HepG2 (cell line): Measurements from ENCODE around the gene PAXIP1. TPM values are rescaled to one million over a fixed set of nuclear protein-coding genes. Genes with fewer than 3 reads are reported as not detected.
A peak's percentile ranks its signal among the peaks of the same experiment; 100 is the strongest.

Source experiments
- ATAC-seq: fragments of 200-7000 bp; cut with Tn5 transposase; 3 replicates; pipeline ENCODE4 v1.9.1; 2020; ENCODE audit warnings: mild to moderate bottlenecking, moderate library complexity
- BruUV-seq: library from RNA; stranded (reverse); fragments of 400-500 nt; replicated peaks from 2 replicates; lab custom pipeline; 2021; lab: Mats Ljungman, UMichigan
- CTCF ChIA-PET: fragments of 300-600 bp; formaldehyde crosslinking; extraction: SDS; loops from one replicate; lab custom pipeline; 2021; ENCODE audit warnings: low total read pairs, inconsistent platforms, low intra/inter-chr PET ratio; lab: Yijun Ruan, JAX
- POLR2A ChIA-PET: fragments of 350-600 bp; sonication (Branson Sonifier 250); formaldehyde crosslinking; loops from one replicate; lab custom pipeline; 2020; ENCODE audit warnings: antibody characterized with exemption, inconsistent platforms; lab: Yijun Ruan, JAX
- DNase-seq: peaks from one replicate; pipeline ENCODE4 v3.0.0-alpha.2; 2015; ENCODE audit warnings: low spot score
- FAIRE-seq: peaks from 3 replicates; lab custom pipeline; 2011; peaks lifted over from hg19 to GRCh38; lab: Jason Lieb, UNC
- H2AFZ ChIP-seq: one replicate; pipeline ENCODE4 v1.6.1; 2011; ENCODE audit warnings: low read length, inconsistent platforms
- H3K27ac ChIP-seq: fragments of 300-600 bp; 3 replicates; pipeline ENCODE4 v1.8.0; 2011; ENCODE audit warnings: mixed run types, mild to moderate bottlenecking, mixed read lengths, low read length, inconsistent platforms; ENCODE audit not compliant: insufficient read depth; ENCODE audit errors: extremely low read length
- H3K27me3 ChIP-seq, 2 experiments: fragments of 200-600 bp in 1 of 2; 2 replicates in 1 of 2; 3 replicates in 1 of 2; pipeline versions ENCODE4 v1.6.0 to v1.8.0; 2011; ENCODE audit warnings: low read length in 2 of 2, mild to moderate bottlenecking in 2 of 2, moderate library complexity in 2 of 2, inconsistent platforms in 1 of 2; ENCODE audit not compliant: insufficient read depth in 2 of 2, control insufficient read depth in 1 of 2
- H3K36me3 ChIP-seq, 2 experiments: fragments of 200-600 bp in 1 of 2; replicated peaks in 1 of 2; 2 replicates in 1 of 2; 3 replicates in 1 of 2; pipeline versions ENCODE4 v1.5.1 to v1.8.0; 2011; ENCODE audit warnings: low read length in 2 of 2, inconsistent platforms in 1 of 2; ENCODE audit not compliant: insufficient read depth in 2 of 2, control insufficient read depth in 1 of 2
- H3K4me1 ChIP-seq: 2 replicates; pipeline ENCODE4 v1.5.1; 2012; ENCODE audit warnings: low read length, inconsistent platforms; ENCODE audit not compliant: insufficient read depth
- H3K4me2 ChIP-seq: 2 replicates; pipeline ENCODE4 v1.6.0; 2011; ENCODE audit warnings: low read depth, low read length, inconsistent platforms
- H3K4me3 ChIP-seq, 3 experiments: fragments of 200-600 bp in 1 of 3; sonication (generic), shearing (Covaris generic) in 1 of 3; replicated peaks in 1 of 3; 2 replicates each; pipeline ENCODE4 v1.5.1; 2011 to 2016; ENCODE audit warnings: low read length in 3 of 3, inconsistent platforms in 2 of 3, low read depth in 2 of 3, mild to moderate bottlenecking in 2 of 3, control low read depth in 1 of 3, mixed read lengths in 1 of 3; ENCODE audit not compliant: insufficient read depth in 1 of 3
- H3K79me2 ChIP-seq: one replicate; pipeline ENCODE4 v1.6.1; 2011; ENCODE audit warnings: low read length, inconsistent platforms; ENCODE audit not compliant: insufficient read depth
- H3K9ac ChIP-seq: 2 replicates; pipeline ENCODE4 v1.6.0; 2011; ENCODE audit warnings: mild to moderate bottlenecking, low read depth, low read length, inconsistent platforms; ENCODE audit not compliant: insufficient read depth
- H3K9me3 ChIP-seq: 2 replicates; pipeline ENCODE4 v1.5.1; 2012; ENCODE audit warnings: mild to moderate bottlenecking, low read length
- H4K20me1 ChIP-seq: 2 replicates; pipeline ENCODE4 v1.6.0; 2011; ENCODE audit warnings: inconsistent platforms, mild to moderate bottlenecking, low read length, moderate library complexity; ENCODE audit not compliant: insufficient read depth
- ATF1 ChIP-seq: IDR thresholded peaks from 2 replicates; pipeline ENCODE4 v1.6.1; 2016; ENCODE audit warnings: mild to moderate bottlenecking, control low read depth
- BCLAF1 ChIP-seq: fragments of 450-650 bp; IDR thresholded peaks from 2 replicates; pipeline ENCODE4 v1.6.1; 2017; ENCODE audit warnings: mild to moderate bottlenecking
- CBX5 ChIP-seq: sonication (generic); formaldehyde crosslinking; IDR thresholded peaks from 2 replicates; pipeline ENCODE4 v1.4.0; 2020; ENCODE audit warnings: missing genetic modification reagents, borderline replicate concordance
- HNF4A ChIP-seq: sonication (generic); formaldehyde crosslinking; IDR thresholded peaks from 2 replicates; pipeline ENCODE4 v1.4.0; 2020; ENCODE audit warnings: missing genetic modification reagents
- HNF4G ChIP-seq, 2 experiments: sonication (generic) in 1 of 2; formaldehyde crosslinking in 1 of 2; IDR thresholded peaks; 2 replicates each; pipeline versions ENCODE4 v1.4.0 to v1.6.1; 2011 to 2020; ENCODE audit warnings: borderline replicate concordance in 2 of 2, low read depth in 2 of 2, mild to moderate bottlenecking in 2 of 2, low read length in 1 of 2, missing genetic modification reagents in 1 of 2, moderate library complexity in 1 of 2
- KAT7 ChIP-seq: IDR thresholded peaks from 2 replicates; pipeline ENCODE4 v1.6.1; 2018; ENCODE audit warnings: borderline replicate concordance, missing compliant biosample characterization
- KDM5A ChIP-seq: fragments of 200-600 bp; sonication (generic); IDR thresholded peaks from 2 replicates; pipeline ENCODE4 v1.7.0; 2018; ENCODE audit warnings: antibody characterized with exemption, mild to moderate bottlenecking, low read length, borderline replicate concordance
- KMT2B ChIP-seq: IDR thresholded peaks from 2 replicates; pipeline ENCODE4 v1.6.1; 2016; ENCODE audit warnings: missing genetic modification reagents, missing compliant biosample characterization
- NCOR1 ChIP-seq: fragments of 200-600 bp; sonication (generic); IDR thresholded peaks from 2 replicates; pipeline ENCODE4 v1.7.0; 2017; ENCODE audit warnings: antibody characterized with exemption, low read length, borderline replicate concordance
- PRMT3 ChIP-seq: sonication (generic); formaldehyde crosslinking; IDR thresholded peaks from 2 replicates; pipeline ENCODE4 v1.8.1; 2022; ENCODE audit warnings: low read depth, mild to moderate bottlenecking, moderate library complexity, missing genetic modification reagents, borderline replicate concordance
- RARA ChIP-seq: IDR thresholded peaks from 2 replicates; pipeline ENCODE4 v1.6.1; 2016; ENCODE audit warnings: missing genetic modification reagents, missing compliant biosample characterization
- REXO4 ChIP-seq: sonication (generic); formaldehyde crosslinking; IDR thresholded peaks from 2 replicates; pipeline ENCODE4 v1.8.0; 2022; ENCODE audit warnings: missing genetic modification reagents, mild to moderate bottlenecking, borderline replicate concordance
- SKI ChIP-seq: fragments of 450-650 bp; IDR thresholded peaks from one replicate; pipeline ENCODE4 v1.6.1; 2018; ENCODE audit warnings: mild to moderate bottlenecking; ENCODE audit not compliant: partially characterized antibody
- ZBTB43 ChIP-seq: sonication (generic); formaldehyde crosslinking; conservative IDR thresholded peaks from 2 replicates; pipeline ENCODE4 v1.4.0; 2020; ENCODE audit warnings: missing genetic modification reagents
- ZNF138 ChIP-seq: sonication (generic); formaldehyde crosslinking; IDR thresholded peaks from 2 replicates; pipeline ENCODE4 v1.5.0; 2020; ENCODE audit warnings: mild to moderate bottlenecking, low read depth, missing genetic modification reagents
- ZNF317 ChIP-seq: sonication (generic); formaldehyde crosslinking; IDR thresholded peaks from 2 replicates; pipeline ENCODE4 v1.5.0; 2020; ENCODE audit warnings: mild to moderate bottlenecking, missing genetic modification reagents
- ZNF441 ChIP-seq: sonication (generic); formaldehyde crosslinking; IDR thresholded peaks from 2 replicates; pipeline ENCODE4 v1.7.0; 2021; ENCODE audit warnings: missing genetic modification reagents, borderline replicate concordance
- ZNF546 ChIP-seq: sonication (generic); formaldehyde crosslinking; conservative IDR thresholded peaks from 2 replicates; pipeline ENCODE4 v1.8.1; 2023; ENCODE audit warnings: mild to moderate bottlenecking, missing genetic modification reagents
- ZNF605 ChIP-seq: sonication (generic); formaldehyde crosslinking; IDR thresholded peaks from 2 replicates; pipeline ENCODE4 v1.8.0; 2022; ENCODE audit warnings: mild to moderate bottlenecking, missing genetic modification reagents
- WGBS: methylation state at CpG from one replicate; pipeline ENCODE4 v1.1.6; 2017; ENCODE audit warnings: low lambda C conversion rate; 5-methylcytosine and 5-hydroxymethylcytosine counted together
- in situ Hi-C: cut with HindIII; loops from 2 replicates; pipeline ENCODE4 v1.10.0; 2017; ENCODE audit warnings: low pct_unique_long_range_greater_than_20kb; ENCODE audit not compliant: extremely low pct_ligation_motif_present
- intact Hi-C: fragments of 100-400 bp; cut with micrococcal nuclease; formaldehyde crosslinking; loops from one replicate; pipeline ENCODE4 v1.10.0; 2022; ENCODE audit not compliant: unreplicated experiment
- polyA plus RNA-seq, 8 experiments: library from polyadenylated mRNA; depleted of rRNA in 3 of 8; stranded (reverse) in 7 of 8; unstranded in 1 of 8; fragments of >200 nt; fragmentation: Illumina TruSeq in 4 of 8; extraction: Trizol in 4 of 8; gene quantifications; 2 replicates each; pipeline versions ENCODE4 v1.2.1 to v1.2.3, GENCODE V29; 2011 to 2016; ENCODE audit warnings: low read depth in 4 of 8, missing spikeins in 1 of 8, mixed read lengths in 1 of 8; ENCODE audit not compliant: insufficient read depth in 1 of 8
- total RNA-seq, 5 experiments: library from RNA; depleted of rRNA; stranded (reverse); fragments of >200 nt; fragmentation: Illumina TruSeq; extraction: Trizol; gene quantifications; 2 replicates each; pipeline ENCODE4 v1.2.3, GENCODE V29; 2016; ENCODE audit warnings: low read depth in 1 of 5
- TF ChIP-seq, protein P1 (sequence below): sonication (generic); formaldehyde crosslinking; IDR thresholded peaks from 2 replicates; pipeline ENCODE4 v1.4.0; 2020; ENCODE audit warnings: mild to moderate bottlenecking, missing genetic modification reagents

Gene PAXIP1
- total and polyA plus RNA-seq, 2 of the 13 experiments (the other 11 are each of a cell fraction or from before 2014, with no cell fraction given) = 11.6 to 16.2 TPM

DNA sequence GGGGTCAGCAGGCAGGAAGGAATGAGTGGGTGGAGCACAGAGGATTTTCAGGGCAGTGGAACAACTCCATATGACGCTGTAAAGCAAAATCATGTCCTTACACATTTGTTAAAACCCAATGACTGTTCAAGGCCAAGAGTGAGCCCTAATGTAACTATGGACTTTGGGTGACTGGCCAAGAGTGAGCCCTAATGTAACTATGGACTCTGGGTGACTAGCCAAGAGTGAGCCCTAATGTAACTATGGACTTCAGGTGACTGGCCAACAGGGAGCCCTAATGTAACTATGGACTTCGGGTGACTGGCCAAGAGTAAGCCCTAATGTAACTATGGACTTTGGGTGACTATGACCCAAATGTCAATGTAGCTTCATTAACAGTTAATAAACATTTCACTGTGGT, 52.0 kb downstream of the PAXIP1 start:
- H2AFZ ChIP-seq = no peak overlapping the region
- peaks cover 7 to 51% of the 10 kb centered on the region in 2 experiments for H3K36me3 ChIP-seq
- no peak overlapping the region for H3K4me3 ChIP-seq
- ChIA-PET CTCF (no interaction called here), POLR2A (no interaction called here)
- intact Hi-C loops = no loop called here
- no peaks in the 10 kb centered on the region for H4K20me1 ChIP-seq
- no peaks in the 10 kb centered on the region for H3K79me2 ChIP-seq
- H3K27ac ChIP-seq = peak overlapping the region; percentile 60
- 82% methylated on average over 2 of the region's 2 CpGs for WGBS
- FAIRE-seq = no peak
- no peak for TF ChIP-seq ZBTB43 (CRISPR knock-in tag)
- TF ChIP-seq ZNF317 (CRISPR knock-in tag) = no peak
- TF ChIP-seq PRMT3 (CRISPR knock-in tag) = no peak
- TF ChIP-seq CBX5 = no peak
- TF ChIP-seq KAT7 = no peak
- TF ChIP-seq ZNF441 (CRISPR knock-in tag) = no peak
- no peak for TF ChIP-seq REXO4
- TF ChIP-seq ZNF138 (CRISPR knock-in tag) = no peak
- no peak for TF ChIP-seq KMT2B (CRISPR knock-in tag)
- TF ChIP-seq ATF1 (CRISPR knock-in tag) = no peak
- no peak for TF ChIP-seq KDM5A
- peak; percentile 79 for TF ChIP-seq SKI
- TF ChIP-seq, protein P1, sequence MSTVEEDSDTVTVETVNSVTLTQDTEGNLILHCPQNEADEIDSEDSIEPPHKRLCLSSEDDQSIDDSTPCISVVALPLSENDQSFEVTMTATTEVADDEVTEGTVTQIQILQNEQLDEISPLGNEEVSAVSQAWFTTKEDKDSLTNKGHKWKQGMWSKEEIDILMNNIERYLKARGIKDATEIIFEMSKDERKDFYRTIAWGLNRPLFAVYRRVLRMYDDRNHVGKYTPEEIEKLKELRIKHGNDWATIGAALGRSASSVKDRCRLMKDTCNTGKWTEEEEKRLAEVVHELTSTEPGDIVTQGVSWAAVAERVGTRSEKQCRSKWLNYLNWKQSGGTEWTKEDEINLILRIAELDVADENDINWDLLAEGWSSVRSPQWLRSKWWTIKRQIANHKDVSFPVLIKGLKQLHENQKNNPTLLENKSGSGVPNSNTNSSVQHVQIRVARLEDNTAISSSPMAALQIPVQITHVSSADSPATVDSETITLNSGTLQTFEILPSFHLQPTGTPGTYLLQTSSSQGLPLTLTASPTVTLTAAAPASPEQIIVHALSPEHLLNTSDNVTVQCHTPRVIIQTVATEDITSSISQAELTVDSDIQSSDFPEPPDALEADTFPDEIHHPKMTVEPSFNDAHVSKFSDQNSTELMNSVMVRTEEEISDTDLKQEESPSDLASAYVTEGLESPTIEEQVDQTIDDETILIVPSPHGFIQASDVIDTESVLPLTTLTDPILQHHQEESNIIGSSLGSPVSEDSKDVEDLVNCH (CRISPR knock-in tag) = no peak
- no peak for TF ChIP-seq BCLAF1
- no peak for TF ChIP-seq ZNF546 (CRISPR knock-in tag)
- no peak for TF ChIP-seq ZNF605 (CRISPR knock-in tag)
- peak; percentile 88 for TF ChIP-seq NCOR1
- peak; percentile 43; the same call in 1 of the 2 replicates for TF ChIP-seq HNF4G (IDR thresholded peaks at IDR 0.05; ENCODE audit: borderline replicate concordance, low read depth, low read length)
- no peak for TF ChIP-seq HNF4G (CRISPR knock-in tag; IDR thresholded peaks at IDR 0.05; ENCODE audit: borderline replicate concordance, low read depth)
- no peak for TF ChIP-seq RARA
- peak; percentile 27; the same call in 1 of the 2 replicates for TF ChIP-seq HNF4A (CRISPR knock-in tag)
- ATAC-seq = peak; percentile 79
- DNase-seq = peak; percentile 17
- H3K4me1 ChIP-seq = peaks cover 6% of the 10 kb centered on the region; the same call in 1 of the 2 replicates
- in situ Hi-C loops = no loop called here
- no TSS peak for BruUV-seq
- no peaks in the 10 kb centered on the region for H3K27me3 ChIP-seq
- no peak overlapping the region for H3K9ac ChIP-seq
- no peaks in the 10 kb centered on the region for H3K9me3 ChIP-seq
- H3K4me2 ChIP-seq = no peak overlapping the region
